H1 (cell line): ENCODE data around the gene ZFAND6. TPM values are rescaled to one million over a fixed set of nuclear protein-coding genes. Genes with fewer than 3 reads are reported as not detected.

ENCODE experiments used
- EZH2 ChIP-seq: fragments of 200-600 bp; sonication (generic); IDR thresholded peaks from 2 replicates; pipeline ENCODE4 v1.7.1; 2012; ENCODE audit warnings: low read depth, mild to moderate bottlenecking, moderate library complexity, low read length, inconsistent platforms; ENCODE audit not compliant: severe bottlenecking
- RNF2 ChIP-seq: fragments of 200-900, 300-1000 bp; sonication (generic); IDR thresholded peaks from 2 replicates; pipeline ENCODE4 v1.7.1; 2016; ENCODE audit warnings: borderline replicate concordance, low read depth, mild to moderate bottlenecking, antibody characterized with exemption, low read length; ENCODE audit not compliant: poor library complexity, severe bottlenecking; ENCODE audit errors: missing control alignments
- polyA plus RNA-seq, 7 experiments: library from polyadenylated mRNA; depleted of rRNA in 3 of 7; stranded (reverse) in 5 of 7; unstranded in 2 of 7; fragments of >200 nt in 5 of 7; fragments of 200-250 nt in 2 of 7; gene quantifications; 1 replicate in 5 of 7; 2 replicates in 1 of 7; 4 replicates in 1 of 7; pipeline versions ENCODE4 v1.2.1 to v1.2.3, GENCODE V29; 2011 to 2013; ENCODE audit warnings: missing spikeins in 2 of 7, mixed read lengths in 2 of 7
- total RNA-seq: library from RNA; stranded (reverse); fragmentation: NEBNext Ultra II Directional; extraction: Animal tissue kit (Norgen Biotek cat#: 25700); gene quantifications from 2 replicates; pipeline ENCODE4 v1.2.1, GENCODE V29; 2021

Gene ZFAND6
- total and polyA plus RNA-seq, 2 of the 8 experiments (the other 6 are each of a cell fraction or from before 2014, with no cell fraction given) = 136 to 237 TPM

DNA sequence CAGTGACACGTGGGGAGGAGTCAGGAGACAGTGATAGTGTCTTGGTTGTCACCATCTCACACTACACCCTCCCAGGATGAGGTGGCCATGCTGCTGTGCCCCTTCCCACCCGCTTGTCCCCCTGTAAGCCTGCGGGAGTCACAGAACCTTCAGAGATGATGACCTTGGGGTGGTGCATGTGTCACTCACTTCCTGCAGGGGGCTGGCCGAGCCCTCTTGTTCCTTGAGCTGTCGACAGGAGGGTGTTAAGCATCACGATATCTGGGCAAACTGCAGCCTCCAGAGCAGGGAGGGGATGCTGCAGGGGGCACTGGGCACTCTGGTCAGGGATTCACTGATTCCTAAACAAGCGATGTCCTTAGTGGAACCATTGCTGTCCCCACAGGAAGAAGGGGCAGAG lies 121.0 kb downstream of the ZFAND6 start (continued):
- TF ChIP-seq RNF2 = no peak
- no peak for TF ChIP-seq EZH2
- TF ChIP-seq, all 59 proteins: peak for 2
